GM23248 (cell line): ENCODE data around the gene OR5B17. TPM values are rescaled to one million over a fixed set of nuclear protein-coding genes. Genes with fewer than 3 reads are reported as not detected.

Experiments
- DNase-seq: peaks from one replicate; pipeline ENCODE4 v3.0.0-alpha.2; 2015
- H2AFZ ChIP-seq: fragments of 200-600 bp; sonication (generic); 2 replicates; pipeline ENCODE4 v1.6.1; 2016; ENCODE audit warnings: antibody characterized with exemption
- H3F3A ChIP-seq: fragments of 200-600 bp; sonication (generic); 2 replicates; pipeline ENCODE4 v1.6.1; 2016; ENCODE audit warnings: mild to moderate bottlenecking, antibody characterized with exemption, mixed run types; ENCODE audit not compliant: insufficient read depth
- H3K27ac ChIP-seq: fragments of 200-600 bp; sonication (generic); 2 replicates; pipeline ENCODE4 v1.5.1; 2016; ENCODE audit warnings: mild to moderate bottlenecking
- H3K27me3 ChIP-seq: fragments of 200-600 bp; sonication (generic); replicated peaks from 2 replicates; pipeline ENCODE4 v1.6.1; 2016; ENCODE audit warnings: mild to moderate bottlenecking; ENCODE audit not compliant: insufficient read depth
- H3K36me3 ChIP-seq: fragments of 200-600 bp; sonication (generic); 2 replicates; pipeline ENCODE4 v1.6.1; 2016; ENCODE audit warnings: low read depth, mild to moderate bottlenecking
- H3K4me1 ChIP-seq: fragments of 200-600 bp; sonication (generic); 2 replicates; pipeline ENCODE4 v1.6.1; 2016; ENCODE audit warnings: mild to moderate bottlenecking; ENCODE audit not compliant: insufficient read depth
- H3K4me2 ChIP-seq: fragments of 200-600 bp; sonication (generic); one replicate; pipeline ENCODE4 v1.6.1; 2016; ENCODE audit warnings: mild to moderate bottlenecking; ENCODE audit not compliant: unreplicated experiment
- H3K4me3 ChIP-seq: fragments of 200-600 bp; sonication (generic); 2 replicates; pipeline ENCODE4 v1.5.1; 2016; ENCODE audit warnings: mild to moderate bottlenecking
- H3K79me2 ChIP-seq: fragments of 200-600 bp; sonication (generic); 2 replicates; pipeline ENCODE4 v1.6.1; 2016; ENCODE audit warnings: mild to moderate bottlenecking; ENCODE audit not compliant: insufficient read depth
- H3K9ac ChIP-seq: fragments of 200-600 bp; sonication (generic); 2 replicates; pipeline ENCODE4 v1.6.1; 2016; ENCODE audit warnings: mild to moderate bottlenecking
- H3K9me2 ChIP-seq: fragments of 200-600 bp; sonication (generic); 2 replicates; pipeline ENCODE4 v1.6.1; 2016; ENCODE audit warnings: mixed run types, mild to moderate bottlenecking, moderate library complexity; ENCODE audit not compliant: insufficient read depth
- H3K9me3 ChIP-seq: fragments of 200-600 bp; sonication (generic); one replicate; pipeline ENCODE4 v1.6.1; 2017; ENCODE audit warnings: low read depth
- H4K20me1 ChIP-seq: fragments of 200-600 bp; sonication (generic); 2 replicates; pipeline ENCODE4 v1.6.0; 2016; ENCODE audit not compliant: insufficient read depth
- EZH2 ChIP-seq: fragments of 200-600 bp; sonication (generic); IDR thresholded peaks from 2 replicates; pipeline ENCODE4 v1.6.1; 2018; ENCODE audit warnings: antibody characterized with exemption, mild to moderate bottlenecking; ENCODE audit not compliant: insufficient read depth, poor library complexity, severe bottlenecking
- EZH2phosphoT487 ChIP-seq: fragments of 200-600 bp; sonication (generic); IDR thresholded peaks from 2 replicates; pipeline ENCODE4 v1.6.1; 2018; ENCODE audit warnings: antibody characterized with exemption, moderate library complexity, mild to moderate bottlenecking, low read depth; ENCODE audit not compliant: insufficient read depth
- WGBS, 2 experiments: methylation state at CpG; one replicate each; pipeline ENCODE4 v1.1.6; 2015 to 2017; ENCODE audit warnings: low lambda C conversion rate in 2 of 2, low coverage in 1 of 2; ENCODE audit errors: missing lambda C conversion rate in 2 of 2; 5-methylcytosine and 5-hydroxymethylcytosine counted together
- in situ Hi-C: fragments of 300-500 bp; cut with MboI; formaldehyde crosslinking; loops from 2 replicates; pipeline ENCODE4 v1.15.0; 2020
- polyA plus RNA-seq: library from polyadenylated mRNA; unstranded; fragments of >200 nt; fragmentation: Nextera tagmentation; extraction: Ambion mirVana; gene quantifications from 2 replicates; pipeline ENCODE4 v1.2.1, GENCODE V29; 2016
- total RNA-seq: library from RNA; depleted of rRNA; stranded (reverse); fragments of >200 nt; shearing (Covaris generic); gene quantifications from 2 replicates; pipeline ENCODE4 v1.2.3, GENCODE V29; 2014; rRNA removed

The OR5B17 gene
- total and polyA plus RNA-seq, 2 experiments from 2014 or later, result not detected

GRCh38 chr11:58316142-58316541 is 42.7 kb downstream of the OR5B17 start:
- in situ Hi-C loops, result no loop called here
- Histone ChIP-seq H3F3A (peaks cover 42% of the 10 kb centered on the region), H3K36me3 (no peaks in the 10 kb centered on the region), H2AFZ (0 out of 2 replicates have a peak overlapping the region, but pooled peaks have one; percentile 17), H3K4me1 (peaks cover 40% of the 10 kb centered on the region), H3K9me2 (no peaks in the 10 kb centered on the region), H3K9ac (no peak overlapping the region), H3K9me3 (no peaks in the 10 kb centered on the region), H3K4me3 (no peak overlapping the region), H3K27ac (peak overlapping the region; percentile 39), H3K79me2 (no peaks in the 10 kb centered on the region), H3K27me3 (no peaks in the 10 kb centered on the region), H3K4me2 (peak overlapping the region; percentile 38), H4K20me1 (no peaks in the 10 kb centered on the region)
- peak; percentile 79 for DNase-seq
- TF ChIP-seq EZH2 (no peak), EZH2phosphoT487 (no peak)
- WGBS, 2 experiments, result 12 to 15% methylated on average over 2 of the region's 2 CpGs

Other genes starting within 250 kb of the OR5B17 start
- gene OR9I1, start 233.5 kb downstream of the OR5B17 start, total RNA-seq, result not detected in 2 replicates
- gene OR9I1, start 233.5 kb downstream of the OR5B17 start, polyA plus RNA-seq, result not detected in 2 replicates
- gene OR9Q2, start 170.0 kb downstream of the OR5B17 start, total RNA-seq, result not detected in 2 replicates
- gene OR9Q2, start 170.0 kb downstream of the OR5B17 start, polyA plus RNA-seq, result not detected in 2 replicates
- gene OR1S2, start 154.9 kb downstream of the OR5B17 start, total RNA-seq, result not detected in 2 replicates
- not detected in 2 replicates for gene OR1S2, start 154.9 kb downstream of the OR5B17 start, polyA plus RNA-seq
- gene OR1S1, start 146.3 kb downstream of the OR5B17 start, total RNA-seq, result not detected in 2 replicates
- gene OR1S1, start 146.3 kb downstream of the OR5B17 start, polyA plus RNA-seq, result not detected in 2 replicates
- not detected in 2 replicates for gene OR10Q1, start 130.2 kb downstream of the OR5B17 start, total RNA-seq
- gene OR10Q1, start 130.2 kb downstream of the OR5B17 start, polyA plus RNA-seq, result not detected in 2 replicates
- not detected in 2 replicates for gene OR10W1, start 90.8 kb downstream of the OR5B17 start, total RNA-seq
- gene OR10W1, start 90.8 kb downstream of the OR5B17 start, polyA plus RNA-seq, result not detected in 2 replicates
- not detected in 2 replicates for gene OR5B3, start 47.8 kb upstream of the OR5B17 start, total RNA-seq
- gene OR5B3, start 47.8 kb upstream of the OR5B17 start, polyA plus RNA-seq, result not detected in 2 replicates
- gene OR5B2, start 69.1 kb upstream of the OR5B17 start, total RNA-seq, result not detected in 2 replicates
- gene OR5B2, start 69.1 kb upstream of the OR5B17 start, polyA plus RNA-seq, result not detected in 2 replicates
- gene OR5B12, start 83.2 kb upstream of the OR5B17 start, total RNA-seq, result not detected in 2 replicates
- not detected in 2 replicates for gene OR5B12, start 83.2 kb upstream of the OR5B17 start, polyA plus RNA-seq
- not detected in 2 replicates for gene OR5B21, start 149.0 kb upstream of the OR5B17 start, total RNA-seq
- gene OR5B21, start 149.0 kb upstream of the OR5B17 start, polyA plus RNA-seq, result not detected in 2 replicates
- gene LPXN, start 216.8 kb upstream of the OR5B17 start, total RNA-seq, result 164 and 169 TPM in 2 replicates
- 134 and 139 TPM in 2 replicates for gene LPXN, start 216.8 kb upstream of the OR5B17 start, polyA plus RNA-seq
- gene ZFP91, start 220.0 kb upstream of the OR5B17 start, total RNA-seq, result 58.8 and 59.0 TPM in 2 replicates
- gene ZFP91, start 220.0 kb upstream of the OR5B17 start, polyA plus RNA-seq, result 20.8 and 21.4 TPM in 2 replicates